ENCODE data around the gene ANKS1A.

- TF ChIP-seq CTCF (IDR thresholded peaks at IDR 0.05) (no peak), POLR2A (IDR thresholded peaks at IDR 0.05) (no peak)
These were observed 205.1 kb downstream of the ANKS1A start for GRCh38 chr6:35094183-35094582.

Data from right lobe of liver (tissue), 4 donors.